Stomach (tissue), 4 donors: ENCODE results near the gene SCMH1.

Experiments used
- EP300 ChIP-seq: sonication (generic); formaldehyde crosslinking; IDR thresholded peaks from one replicate; pipeline ENCODE4 v1.6.1; 2017; ENCODE audit warnings: antibody characterized with exemption
- POLR2A ChIP-seq, 4 donors: fragments of 450-650 bp; IDR thresholded peaks; one replicate each; pipeline ENCODE4 v1.6.1; 2016; ENCODE audit warnings: antibody characterized with exemption in 4 of 4, control low read depth in 2 of 4, mild to moderate bottlenecking in 1 of 4, moderate library complexity in 1 of 4
- POLR2AphosphoS5 ChIP-seq, 3 donors: sonication (generic); formaldehyde crosslinking; IDR thresholded peaks; one replicate each; pipeline ENCODE4 v1.6.1; 2016; ENCODE audit warnings: antibody characterized with exemption in 3 of 3

GRCh38 chr1:41173651-41174050, 68.5 kb downstream of the SCMH1 start:
- TF ChIP-seq POLR2AphosphoS5 (IDR thresholded peaks at IDR 0.05) = no peak
- TF ChIP-seq EP300 = no peak
- TF ChIP-seq POLR2A (IDR thresholded peaks at IDR 0.05) = no peak
